GM12878 (cell line): ENCODE data around the gene ADAM19. TPM values are rescaled to one million over a fixed set of nuclear protein-coding genes. Genes with fewer than 3 reads are reported as not detected.

ENCODE experiments used
- ATAC-seq: fragments of 200-7000 bp; cut with Tn5 transposase; 3 replicates; pipeline ENCODE4 v1.9.1; 2020; ENCODE audit warnings: mild to moderate bottlenecking, moderate library complexity
- BruUV-seq: library from RNA; stranded (reverse); fragments of 400-500 nt; replicated peaks from 2 replicates; lab custom pipeline; 2021; lab: Mats Ljungman, UMichigan
- CTCF ChIA-PET: fragments of 300-600 bp; sonication (Branson Sonifier 250); formaldehyde crosslinking; extraction: SDS; loops from one replicate; lab custom pipeline; 2021; ENCODE audit warnings: inconsistent platforms; lab: Yijun Ruan, JAX
- POLR2A ChIA-PET: fragments of 350-600 bp; formaldehyde crosslinking; extraction: SDS; loops from one replicate; lab custom pipeline; 2021; ENCODE audit warnings: inconsistent platforms; lab: Charles Lee
- RAD21 ChIA-PET: fragments of 300-600 bp; sonication (Branson Sonifier 250); formaldehyde crosslinking; loops from one replicate; lab custom pipeline; 2023; ENCODE audit warnings: antibody characterized with exemption; ENCODE audit not compliant: unreplicated experiment; lab: Charles Lee
- SMC1A ChIA-PET: fragments of 300-600 bp; sonication (Branson Sonifier 250); formaldehyde crosslinking; loops from one replicate; lab custom pipeline; 2023; ENCODE audit not compliant: unreplicated experiment, uncharacterized antibody; lab: Charles Lee
- DNase-seq: peaks from one replicate; pipeline ENCODE4 v3.0.0-alpha.2; 2011; ENCODE audit warnings: low read depth, low spot score
- FAIRE-seq: peaks from 3 replicates; lab custom pipeline; 2011; peaks lifted over from hg19 to GRCh38; lab: Jason Lieb, UNC
- H2AFZ ChIP-seq: 2 replicates; pipeline ENCODE4 v1.6.0; 2011; ENCODE audit warnings: low read depth, low read length, control low read depth; ENCODE audit not compliant: control insufficient read depth
- H3K27ac ChIP-seq: 2 replicates; pipeline ENCODE4 v1.5.1; 2011; ENCODE audit warnings: control low read depth; ENCODE audit not compliant: control insufficient read depth, insufficient read depth
- H3K27me3 ChIP-seq, 2 experiments: replicated peaks in 1 of 2; 2 replicates each; pipeline versions ENCODE4 v1.6.0 to v1.6.1; 2011; ENCODE audit warnings: low read length in 1 of 2; ENCODE audit not compliant: control insufficient read depth in 2 of 2, insufficient read depth in 2 of 2
- H3K36me3 ChIP-seq, 2 experiments: 2 replicates each; pipeline ENCODE4 v1.5.1; 2011; ENCODE audit warnings: low read length in 1 of 2; ENCODE audit not compliant: control insufficient read depth in 2 of 2, insufficient read depth in 2 of 2
- H3K4me1 ChIP-seq: 2 replicates; pipeline ENCODE4 v1.6.1; 2011; ENCODE audit warnings: mild to moderate bottlenecking, low read length, moderate library complexity, mixed read lengths; ENCODE audit not compliant: control insufficient read depth, insufficient read depth
- H3K4me2 ChIP-seq: 2 replicates; pipeline ENCODE4 v1.6.0; 2011; ENCODE audit warnings: control low read depth; ENCODE audit not compliant: control insufficient read depth, insufficient read depth
- H3K4me3 ChIP-seq: fragments of 200-600 bp; sonication (generic); 2 replicates; pipeline ENCODE4 v1.5.1; 2016
- H3K79me2 ChIP-seq: 2 replicates; pipeline ENCODE4 v1.6.0; 2011; ENCODE audit warnings: low read length; ENCODE audit not compliant: control insufficient read depth, insufficient read depth
- H3K9ac ChIP-seq: 2 replicates; pipeline ENCODE4 v1.8.0; 2011; ENCODE audit warnings: low read length, control low read depth, mixed read lengths; ENCODE audit not compliant: control insufficient read depth, insufficient read depth
- H3K9me3 ChIP-seq: replicated peaks from 3 replicates; pipeline ENCODE4 v1.5.1; 2011; ENCODE audit warnings: mild to moderate bottlenecking, low read length; ENCODE audit not compliant: control insufficient read depth, insufficient read depth
- H4K20me1 ChIP-seq: 2 replicates; pipeline ENCODE4 v1.6.0; 2011; ENCODE audit not compliant: control insufficient read depth, insufficient read depth
- BRCA1 ChIP-seq: IDR thresholded peaks from 2 replicates; pipeline ENCODE4 v1.6.1; 2011; ENCODE audit warnings: low read depth, low read length, improper control_type of control experiment
- FOXM1 ChIP-seq: IDR thresholded peaks from 2 replicates; pipeline ENCODE4 v1.6.1; 2012; ENCODE audit warnings: low read depth, mild to moderate bottlenecking, inconsistent platforms, low read length, moderate library complexity
- GATAD2B ChIP-seq: fragments of 450-650 bp; conservative IDR thresholded peaks from 2 replicates; pipeline ENCODE4 v1.6.1; 2017; ENCODE audit warnings: low read depth, mild to moderate bottlenecking, moderate library complexity
- MYB ChIP-seq: fragments of 150-350 bp; IDR thresholded peaks from 2 replicates; pipeline ENCODE4 v1.6.1; 2014; ENCODE audit warnings: mild to moderate bottlenecking, low read depth, low read length, borderline replicate concordance
- NR2C1 ChIP-seq: fragments of 450-650 bp; IDR thresholded peaks from 2 replicates; pipeline ENCODE4 v1.6.1; 2017; ENCODE audit warnings: antibody characterized with exemption, mild to moderate bottlenecking, moderate library complexity
- PML ChIP-seq: IDR thresholded peaks from 2 replicates; pipeline ENCODE4 v1.6.1; 2012; ENCODE audit warnings: low read length, inconsistent platforms
- RAD21 ChIP-seq: IDR thresholded peaks from 2 replicates; pipeline ENCODE4 v1.6.1; 2011; ENCODE audit warnings: mild to moderate bottlenecking, low read depth, low read length, moderate library complexity; ENCODE audit not compliant: insufficient read depth
- SMARCA5 ChIP-seq: fragments of 450-650 bp; IDR thresholded peaks from 2 replicates; pipeline ENCODE4 v1.6.1; 2017; ENCODE audit warnings: mild to moderate bottlenecking
- SMC3 ChIP-seq: IDR thresholded peaks from 2 replicates; pipeline ENCODE4 v1.6.1; 2011; ENCODE audit warnings: low read length, improper control_type of control experiment, borderline replicate concordance
- ZNF24 ChIP-seq: fragments of 450-650 bp; IDR thresholded peaks from 2 replicates; pipeline ENCODE4 v1.6.1; 2017; ENCODE audit warnings: antibody characterized with exemption, mild to moderate bottlenecking
- ZSCAN29 ChIP-seq: fragments of 450-650 bp; IDR thresholded peaks from 2 replicates; pipeline ENCODE4 v1.6.1; 2017; ENCODE audit warnings: mild to moderate bottlenecking, moderate library complexity
- ZZZ3 ChIP-seq: IDR thresholded peaks from 2 replicates; pipeline ENCODE4 v1.6.1; 2011; ENCODE audit warnings: low read depth; ENCODE audit not compliant: control insufficient read depth, insufficient read length
- WGBS: methylation state at CpG from one replicate; pipeline ENCODE4 v1.1.6; 2016; ENCODE audit warnings: low lambda C conversion rate; ENCODE audit not compliant: insufficient replicate concordance, insufficient coverage; ENCODE audit errors: missing lambda C conversion rate; 5-methylcytosine and 5-hydroxymethylcytosine counted together
- in situ Hi-C: fragments of 300-500 bp; cut with MboI; formaldehyde crosslinking; loops from 9 replicates; pipeline ENCODE4 v1.14.3; 2018; ENCODE audit warnings: mixed read lengths
- intact Hi-C: fragments of 100-400 bp; cut with micrococcal nuclease; formaldehyde crosslinking; loops from one replicate; pipeline ENCODE4 v1.14.2; 2022; ENCODE audit not compliant: unreplicated experiment
- polyA plus RNA-seq, 11 experiments: library from polyadenylated mRNA; depleted of rRNA in 4 of 11; unstranded in 6 of 11; stranded (reverse) in 5 of 11; fragments of >200 nt; fragmentation: Nextera tagmentation in 4 of 11; fragmentation: Illumina TruSeq in 1 of 11; extraction: Ambion mirVana in 4 of 11; extraction: Trizol in 1 of 11; gene quantifications; 1 replicate in 1 of 11; 2 replicates in 10 of 11; pipeline versions ENCODE4 v1.2.1 to v1.2.3, GENCODE V29; 2011 to 2016; ENCODE audit warnings: inconsistent platforms in 2 of 11, missing spikeins in 2 of 11, low read depth in 1 of 11
- total RNA-seq, 4 experiments: library from RNA; depleted of rRNA in 3 of 4; stranded (reverse); fragments of >200 nt in 3 of 4; fragmentation: Illumina TruSeq in 1 of 4; extraction: Trizol in 1 of 4; gene quantifications; 2 replicates each; pipeline versions ENCODE4 v1.2.1 to v1.2.3, GENCODE V29; 2013 to 2021
- TF ChIP-seq, protein P1 (sequence below): fragments of 450-650 bp; IDR thresholded peaks from 2 replicates; pipeline ENCODE4 v1.6.1; 2016; ENCODE audit warnings: mild to moderate bottlenecking
- TF ChIP-seq, protein P2 (sequence below): fragments of 450-650 bp; IDR thresholded peaks from 2 replicates; pipeline ENCODE4 v1.6.1; 2017; ENCODE audit warnings: mild to moderate bottlenecking, moderate library complexity

ADAM19 gene
- total and polyA plus RNA-seq, 10 of the 15 experiments (the other 5 are each of a cell fraction or from before 2014, with no cell fraction given): 16.0 to 92.8 (median 44.7) TPM

DNA sequence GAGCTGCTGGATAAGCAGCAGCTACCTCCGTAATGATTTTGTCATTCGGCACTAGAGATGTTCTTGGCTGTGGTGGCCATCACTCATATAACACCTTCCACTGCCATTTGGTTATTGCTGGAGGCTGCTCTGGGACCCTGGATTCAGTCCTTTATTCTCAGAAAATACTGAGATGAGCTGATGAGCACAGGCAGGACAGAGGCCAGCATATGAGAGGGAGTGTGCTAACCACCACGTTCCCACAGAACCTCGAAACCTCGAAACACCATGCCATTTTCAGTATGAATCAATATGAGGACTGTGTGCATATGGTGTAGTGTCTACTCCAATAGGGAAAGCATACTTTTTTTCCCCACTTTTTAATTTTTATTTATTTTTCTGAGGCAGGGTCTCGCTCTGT, 56.6 kb downstream of the ADAM19 start (continued):
- TF ChIP-seq SMARCA5: no peak
- TF ChIP-seq BRCA1: no peak
- TF ChIP-seq, protein P1, sequence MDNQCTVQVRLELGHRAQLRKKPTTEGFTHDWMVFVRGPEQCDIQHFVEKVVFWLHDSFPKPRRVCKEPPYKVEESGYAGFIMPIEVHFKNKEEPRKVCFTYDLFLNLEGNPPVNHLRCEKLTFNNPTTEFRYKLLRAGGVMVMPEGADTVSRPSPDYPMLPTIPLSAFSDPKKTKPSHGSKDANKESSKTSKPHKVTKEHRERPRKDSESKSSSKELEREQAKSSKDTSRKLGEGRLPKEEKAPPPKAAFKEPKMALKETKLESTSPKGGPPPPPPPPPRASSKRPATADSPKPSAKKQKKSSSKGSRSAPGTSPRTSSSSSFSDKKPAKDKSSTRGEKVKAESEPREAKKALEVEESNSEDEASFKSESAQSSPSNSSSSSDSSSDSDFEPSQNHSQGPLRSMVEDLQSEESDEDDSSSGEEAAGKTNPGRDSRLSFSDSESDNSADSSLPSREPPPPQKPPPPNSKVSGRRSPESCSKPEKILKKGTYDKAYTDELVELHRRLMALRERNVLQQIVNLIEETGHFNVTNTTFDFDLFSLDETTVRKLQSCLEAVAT: no peak
- no peak for TF ChIP-seq MYB
- TF ChIP-seq, all 136 proteins: peak for 27

DNA sequence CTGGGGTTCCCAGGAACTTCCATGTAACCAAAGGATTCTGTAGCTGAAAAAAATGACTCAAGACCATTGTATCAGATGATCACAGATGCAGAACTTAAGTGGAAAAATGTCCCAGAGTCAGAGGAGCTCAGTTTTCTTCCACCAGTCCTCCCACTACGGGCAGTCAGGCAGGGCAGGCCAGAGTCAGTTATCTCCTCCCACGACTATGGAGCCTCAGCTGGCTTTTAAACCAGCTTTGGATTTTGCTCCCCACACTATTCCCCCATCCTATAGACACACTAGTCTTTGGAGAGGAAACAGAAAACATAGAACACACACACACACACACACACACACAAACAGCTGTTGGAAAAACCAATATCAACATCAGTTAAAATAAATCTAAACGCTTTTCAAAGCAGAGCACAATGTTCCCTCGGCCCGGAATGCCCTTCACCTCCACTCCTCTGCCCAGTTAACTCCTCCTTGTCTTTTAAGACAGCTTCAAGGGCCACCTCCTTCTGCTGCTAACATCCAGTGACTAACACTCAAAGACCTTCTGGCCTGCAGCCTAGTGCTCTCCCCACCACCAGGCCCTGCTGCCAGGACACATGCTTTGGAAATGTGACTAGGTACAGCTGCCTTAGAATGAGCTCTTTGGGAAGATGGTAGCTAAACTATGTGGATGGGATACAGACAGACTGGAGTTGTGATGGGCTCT, 58.8 kb downstream of the ADAM19 start:
- in situ Hi-C loops (no loop called here), intact Hi-C loops (no loop called here)
- H4K20me1 ChIP-seq: no peaks in the 10 kb centered on the region
- no peak for ATAC-seq
- no peak overlapping the region; the same call in 1 of the 2 replicates for H3K9ac ChIP-seq
- peaks cover 15 to 23% of the 10 kb centered on the region in 2 experiments for H3K36me3 ChIP-seq
- no peak overlapping the region for H3K4me3 ChIP-seq
- no peak for FAIRE-seq
- WGBS: 88% methylated on average over 5 of the region's 5 CpGs
- BruUV-seq: no TSS peak
- RAD21 ChIA-PET: interaction anchor here (0.9 to 1.3 kb wide), 5 partner anchors 9 to 202 kb away, joined by 3 to 10 read pairs (median 3); no protein-coding TSS in a partner anchor
- no peak overlapping the region for H3K4me2 ChIP-seq
- no peak overlapping the region for H3K27ac ChIP-seq
- CTCF ChIA-PET: interaction anchor here (0.6 to 1.2 kb wide), 8 partner anchors 9 to 583 kb away, joined by 3 to 5 read pairs (median 3); no protein-coding TSS in a partner anchor
- no peak for DNase-seq
- H2AFZ ChIP-seq: no peak overlapping the region
- no peaks in the 10 kb centered on the region for H3K9me3 ChIP-seq
- TF ChIP-seq ZZZ3 (no peak), NR2C1 (no peak), FOXM1 (no peak), SMC3 (no peak), ZSCAN29 (no peak), PML (no peak), RAD21 (no peak), GATAD2B (no peak), ZNF24 (no peak)
- TF ChIP-seq, protein P2, sequence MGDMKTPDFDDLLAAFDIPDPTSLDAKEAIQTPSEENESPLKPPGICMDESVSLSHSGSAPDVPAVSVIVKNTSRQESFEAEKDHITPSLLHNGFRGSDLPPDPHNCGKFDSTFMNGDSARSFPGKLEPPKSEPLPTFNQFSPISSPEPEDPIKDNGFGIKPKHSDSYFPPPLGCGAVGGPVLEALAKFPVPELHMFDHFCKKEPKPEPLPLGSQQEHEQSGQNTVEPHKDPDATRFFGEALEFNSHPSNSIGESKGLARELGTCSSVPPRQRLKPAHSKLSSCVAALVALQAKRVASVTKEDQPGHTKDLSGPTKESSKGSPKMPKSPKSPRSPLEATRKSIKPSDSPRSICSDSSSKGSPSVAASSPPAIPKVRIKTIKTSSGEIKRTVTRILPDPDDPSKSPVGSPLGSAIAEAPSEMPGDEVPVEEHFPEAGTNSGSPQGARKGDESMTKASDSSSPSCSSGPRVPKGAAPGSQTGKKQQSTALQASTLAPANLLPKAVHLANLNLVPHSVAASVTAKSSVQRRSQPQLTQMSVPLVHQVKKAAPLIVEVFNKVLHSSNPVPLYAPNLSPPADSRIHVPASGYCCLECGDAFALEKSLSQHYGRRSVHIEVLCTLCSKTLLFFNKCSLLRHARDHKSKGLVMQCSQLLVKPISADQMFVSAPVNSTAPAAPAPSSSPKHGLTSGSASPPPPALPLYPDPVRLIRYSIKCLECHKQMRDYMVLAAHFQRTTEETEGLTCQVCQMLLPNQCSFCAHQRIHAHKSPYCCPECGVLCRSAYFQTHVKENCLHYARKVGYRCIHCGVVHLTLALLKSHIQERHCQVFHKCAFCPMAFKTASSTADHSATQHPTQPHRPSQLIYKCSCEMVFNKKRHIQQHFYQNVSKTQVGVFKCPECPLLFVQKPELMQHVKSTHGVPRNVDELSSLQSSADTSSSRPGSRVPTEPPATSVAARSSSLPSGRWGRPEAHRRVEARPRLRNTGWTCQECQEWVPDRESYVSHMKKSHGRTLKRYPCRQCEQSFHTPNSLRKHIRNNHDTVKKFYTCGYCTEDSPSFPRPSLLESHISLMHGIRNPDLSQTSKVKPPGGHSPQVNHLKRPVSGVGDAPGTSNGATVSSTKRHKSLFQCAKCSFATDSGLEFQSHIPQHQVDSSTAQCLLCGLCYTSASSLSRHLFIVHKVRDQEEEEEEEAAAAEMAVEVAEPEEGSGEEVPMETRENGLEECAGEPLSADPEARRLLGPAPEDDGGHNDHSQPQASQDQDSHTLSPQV: no peak
- TF ChIP-seq, all 136 proteins: peak for 0
- H3K79me2 ChIP-seq: no peaks in the 10 kb centered on the region
- ChIA-PET SMC1A (interaction anchor here (0.7 to 5.0 kb wide), 6 partner anchors 12 to 152 kb away, joined by 3 to 46 read pairs (median 8); no protein-coding TSS in a partner anchor), POLR2A (interaction anchor here (0.9 kb wide), 1 partner anchor 15 kb away, joined by 3 read pairs; no protein-coding TSS in a partner anchor)
- peaks cover 29% of the 10 kb centered on the region for H3K4me1 ChIP-seq
- no peaks in the 10 kb centered on the region for H3K27me3 ChIP-seq
